Measurements from ENCODE around the gene PSKH1.

DNA sequence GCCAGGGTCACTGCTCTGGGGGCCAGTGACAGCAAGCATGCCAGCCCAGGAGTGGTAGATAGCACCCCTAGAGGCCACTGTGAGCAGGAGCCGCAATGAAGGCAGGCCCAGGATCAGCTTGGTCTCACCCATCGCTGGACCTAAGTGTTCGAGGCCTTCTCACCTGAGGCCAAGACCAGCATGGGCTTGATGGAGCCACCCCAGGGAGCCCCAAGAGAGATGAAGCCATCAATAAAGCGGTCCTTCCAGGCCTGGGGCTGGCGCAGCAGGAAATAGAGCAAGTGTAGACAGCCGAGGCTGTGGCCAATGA, 49.1 kb downstream of the PSKH1 start:
- TF ChIP-seq JUND (IDR thresholded peaks at IDR 0.05) (no peak), CTCF (IDR thresholded peaks at IDR 0.05; ENCODE audit: low read depth, low read length, missing input control) (peak; percentile 58), SP1 (IDR thresholded peaks at IDR 0.05) (no peak), EGR1 (IDR thresholded peaks at IDR 0.05; ENCODE audit: low read depth in 2 of 2) (no peak), RAD21 (IDR thresholded peaks at IDR 0.05) (peak; percentile 49 to 72), GABPA (IDR thresholded peaks at IDR 0.05 in 1 of 2, conservative IDR thresholded peaks at IDR 0.05 in 1 of 2) (no peak), FOXA1 (IDR thresholded peaks at IDR 0.05) (no peak), HNF4A (conservative IDR thresholded peaks at IDR 0.05) (no peak), ZBTB33 (IDR thresholded peaks at IDR 0.05) (no peak), YY1 (IDR thresholded peaks at IDR 0.05) (no peak), TAF1 (conservative IDR thresholded peaks at IDR 0.05) (no peak), ATF3 (IDR thresholded peaks at IDR 0.05) (no peak)
- TF ChIP-seq, protein P1, sequence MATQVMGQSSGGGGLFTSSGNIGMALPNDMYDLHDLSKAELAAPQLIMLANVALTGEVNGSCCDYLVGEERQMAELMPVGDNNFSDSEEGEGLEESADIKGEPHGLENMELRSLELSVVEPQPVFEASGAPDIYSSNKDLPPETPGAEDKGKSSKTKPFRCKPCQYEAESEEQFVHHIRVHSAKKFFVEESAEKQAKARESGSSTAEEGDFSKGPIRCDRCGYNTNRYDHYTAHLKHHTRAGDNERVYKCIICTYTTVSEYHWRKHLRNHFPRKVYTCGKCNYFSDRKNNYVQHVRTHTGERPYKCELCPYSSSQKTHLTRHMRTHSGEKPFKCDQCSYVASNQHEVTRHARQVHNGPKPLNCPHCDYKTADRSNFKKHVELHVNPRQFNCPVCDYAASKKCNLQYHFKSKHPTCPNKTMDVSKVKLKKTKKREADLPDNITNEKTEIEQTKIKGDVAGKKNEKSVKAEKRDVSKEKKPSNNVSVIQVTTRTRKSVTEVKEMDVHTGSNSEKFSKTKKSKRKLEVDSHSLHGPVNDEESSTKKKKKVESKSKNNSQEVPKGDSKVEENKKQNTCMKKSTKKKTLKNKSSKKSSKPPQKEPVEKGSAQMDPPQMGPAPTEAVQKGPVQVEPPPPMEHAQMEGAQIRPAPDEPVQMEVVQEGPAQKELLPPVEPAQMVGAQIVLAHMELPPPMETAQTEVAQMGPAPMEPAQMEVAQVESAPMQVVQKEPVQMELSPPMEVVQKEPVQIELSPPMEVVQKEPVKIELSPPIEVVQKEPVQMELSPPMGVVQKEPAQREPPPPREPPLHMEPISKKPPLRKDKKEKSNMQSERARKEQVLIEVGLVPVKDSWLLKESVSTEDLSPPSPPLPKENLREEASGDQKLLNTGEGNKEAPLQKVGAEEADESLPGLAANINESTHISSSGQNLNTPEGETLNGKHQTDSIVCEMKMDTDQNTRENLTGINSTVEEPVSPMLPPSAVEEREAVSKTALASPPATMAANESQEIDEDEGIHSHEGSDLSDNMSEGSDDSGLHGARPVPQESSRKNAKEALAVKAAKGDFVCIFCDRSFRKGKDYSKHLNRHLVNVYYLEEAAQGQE (IDR thresholded peaks at IDR 0.05) = no peak
- TF ChIP-seq, protein P2, sequence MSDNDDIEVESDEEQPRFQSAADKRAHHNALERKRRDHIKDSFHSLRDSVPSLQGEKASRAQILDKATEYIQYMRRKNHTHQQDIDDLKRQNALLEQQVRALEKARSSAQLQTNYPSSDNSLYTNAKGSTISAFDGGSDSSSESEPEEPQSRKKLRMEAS (IDR thresholded peaks at IDR 0.05) = no peak

Data from liver (tissue), 3 donors.